ENCODE measurements around the gene SRGAP2C.
"Not testable (repeated sequence)": the region's sequence is repeated elsewhere in the genome, so short reads cannot be mapped to it uniquely, and the experiment has no call there.

DNA sequence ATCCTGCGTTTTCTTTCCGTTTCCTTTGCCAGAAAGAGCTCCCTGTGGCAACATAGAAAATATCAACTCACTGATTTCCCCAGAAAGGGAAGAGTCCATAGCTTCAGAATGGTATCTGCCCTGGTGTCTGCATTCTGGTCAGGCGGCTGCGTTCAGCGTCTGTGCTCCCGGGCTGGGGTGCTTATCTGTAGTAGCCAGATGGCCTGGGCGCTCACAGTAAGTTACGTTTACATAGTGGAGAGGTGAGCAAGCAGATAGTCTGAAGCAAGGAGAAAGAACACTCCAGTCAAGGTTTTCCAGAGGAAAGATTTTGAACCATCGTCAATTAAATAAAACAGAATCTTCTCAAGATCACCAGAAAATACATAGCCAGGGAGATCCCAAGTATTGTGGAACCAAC is 28.7 kb downstream of the SRGAP2C start:
- not testable (repeated sequence) for TF ChIP-seq CTCF (optimal IDR thresholded peaks at IDR 0.05 in 1 of 3, IDR thresholded peaks at IDR 0.05 in 1 of 3, conservative IDR thresholded peaks at IDR 0.05 in 1 of 3; ENCODE audit: extremely low read depth in 1 of 3, insufficient read depth in 2 of 3, low read length in 3 of 3); EZH2 (IDR thresholded peaks at IDR 0.05; ENCODE audit: low read length)
